Measurements from ENCODE around the gene BCAS3.

Gene BCAS3

DNA sequence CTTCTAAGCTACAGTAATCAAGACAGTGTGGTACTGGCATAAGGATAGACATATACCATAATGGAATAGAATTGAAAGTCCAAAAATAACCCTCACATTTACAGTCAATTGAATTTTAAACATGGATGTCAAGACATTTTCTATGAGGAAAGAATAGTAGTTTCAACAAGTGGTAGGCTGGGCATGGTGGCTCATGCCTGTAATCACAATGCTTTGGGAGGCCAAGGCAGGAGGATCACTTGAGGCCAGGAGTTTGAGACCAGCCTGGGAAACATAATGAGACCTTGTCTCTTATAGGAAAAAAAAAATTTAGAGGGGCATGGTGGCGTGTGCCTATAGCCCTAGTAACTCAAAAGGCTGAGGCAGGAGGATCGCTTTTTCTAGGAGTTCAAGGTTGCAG, 599.2 kb downstream of the BCAS3 start:
- no peak for FAIRE-seq

DNA sequence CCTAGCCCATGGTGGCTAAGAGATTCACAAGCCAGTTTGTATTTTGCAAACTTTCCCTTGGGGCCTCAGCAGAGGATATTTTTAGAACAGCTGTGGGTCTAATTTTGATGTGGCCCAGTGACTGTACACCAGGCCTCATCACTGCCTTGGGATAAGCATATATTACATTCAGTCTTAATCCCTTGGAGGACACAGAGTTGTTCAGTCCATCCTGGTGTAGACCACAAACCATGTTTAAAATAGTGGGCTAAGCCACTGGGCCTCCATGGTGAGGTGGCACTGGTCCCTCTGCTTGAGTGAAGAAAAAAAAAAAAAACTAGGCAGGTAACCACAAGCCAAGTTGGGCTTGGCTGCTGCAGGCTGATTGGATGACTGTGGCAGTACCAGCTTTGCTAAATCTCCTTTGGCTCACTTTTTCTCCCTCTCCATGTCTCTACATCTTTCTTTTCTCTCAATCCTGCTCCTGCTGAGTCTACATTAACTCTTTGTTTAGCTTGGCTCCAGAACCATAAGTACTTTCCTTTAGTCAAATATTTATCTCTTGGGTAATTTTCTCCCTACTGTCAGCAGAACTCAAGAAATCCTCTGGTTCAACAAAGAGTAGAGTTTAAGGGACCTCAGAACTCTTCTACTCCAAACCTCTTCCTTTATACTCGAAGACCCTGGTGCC, 602.0 kb downstream of the BCAS3 start:
- no peak for FAIRE-seq

DNA sequence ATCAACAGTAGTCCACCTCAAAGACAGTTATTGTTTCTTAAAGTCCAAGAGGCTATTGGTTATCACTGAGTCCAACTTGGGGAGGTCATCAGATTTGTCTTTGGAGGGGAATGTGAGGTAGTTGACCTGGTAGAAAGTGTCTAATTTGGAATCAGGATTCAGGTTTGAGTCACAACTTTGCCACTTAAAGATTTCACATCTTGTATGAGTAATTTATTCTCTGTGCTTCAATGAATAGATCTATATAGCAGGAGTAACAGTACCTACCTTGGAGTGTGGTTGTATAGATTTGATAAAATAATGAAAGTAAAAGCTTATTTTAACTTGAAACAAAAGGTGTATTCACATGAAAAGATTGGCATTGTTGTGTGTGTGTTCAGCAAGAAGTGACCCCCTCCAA, 602.7 kb downstream of the BCAS3 start:
- FAIRE-seq, result no peak

DNA sequence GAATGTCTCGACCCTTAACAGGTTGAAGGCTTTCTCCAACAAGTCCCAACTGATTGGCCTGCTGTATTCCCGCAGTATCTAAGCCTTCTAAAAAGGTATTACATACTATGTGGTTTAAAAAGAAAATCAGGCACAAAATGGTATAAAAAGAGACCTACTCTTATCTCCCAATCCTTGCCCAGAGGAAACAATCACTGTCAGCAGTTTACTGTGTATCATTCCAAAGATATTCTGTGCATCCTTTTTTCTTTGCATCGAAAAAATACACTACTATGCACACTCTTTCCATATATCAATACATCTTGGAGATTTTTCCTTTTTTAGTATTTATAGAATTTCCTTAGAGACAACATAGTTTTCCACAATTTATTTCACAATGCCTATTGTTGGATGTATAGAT, 603.2 kb downstream of the BCAS3 start:
- no peak for FAIRE-seq

DNA sequence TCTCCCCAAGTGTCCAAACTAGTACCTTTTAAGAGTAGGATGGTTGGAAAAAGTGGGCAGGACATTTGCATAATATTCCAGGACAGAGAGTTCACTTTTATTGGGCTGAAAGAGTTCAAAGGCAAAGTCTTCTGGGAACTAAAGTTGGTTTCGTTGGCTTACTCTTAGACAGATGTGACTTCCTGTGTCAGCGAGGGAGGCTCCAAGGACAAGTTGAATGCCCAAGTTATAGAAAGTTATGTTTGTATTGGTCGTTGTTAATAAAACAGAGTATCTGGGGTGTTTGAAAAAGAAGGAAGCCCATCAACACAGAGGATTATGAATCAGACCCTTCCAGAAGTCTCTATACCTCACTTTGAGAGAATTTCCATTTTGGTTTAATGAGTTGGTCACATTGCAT, 604.7 kb downstream of the BCAS3 start:
- FAIRE-seq, result no peak

DNA sequence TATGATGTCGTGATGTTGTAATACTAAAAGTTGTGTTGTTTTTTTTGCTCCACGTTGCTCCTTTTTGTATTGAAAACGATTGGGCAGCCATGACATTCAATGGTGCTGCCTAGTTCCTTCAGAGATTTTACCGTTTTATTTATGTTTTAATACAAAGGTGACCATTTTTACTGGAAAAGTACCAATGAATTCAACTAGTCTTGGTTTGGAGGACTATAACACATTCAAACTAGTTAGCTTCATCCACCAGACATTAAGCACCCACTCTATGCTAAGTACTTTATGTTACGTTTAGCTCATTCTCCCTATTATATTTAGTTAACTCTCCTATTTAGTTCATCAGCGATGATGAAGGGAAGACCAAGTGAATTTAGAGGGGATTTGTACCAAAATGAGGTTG, 605.4 kb downstream of the BCAS3 start:
- no peak for FAIRE-seq

DNA sequence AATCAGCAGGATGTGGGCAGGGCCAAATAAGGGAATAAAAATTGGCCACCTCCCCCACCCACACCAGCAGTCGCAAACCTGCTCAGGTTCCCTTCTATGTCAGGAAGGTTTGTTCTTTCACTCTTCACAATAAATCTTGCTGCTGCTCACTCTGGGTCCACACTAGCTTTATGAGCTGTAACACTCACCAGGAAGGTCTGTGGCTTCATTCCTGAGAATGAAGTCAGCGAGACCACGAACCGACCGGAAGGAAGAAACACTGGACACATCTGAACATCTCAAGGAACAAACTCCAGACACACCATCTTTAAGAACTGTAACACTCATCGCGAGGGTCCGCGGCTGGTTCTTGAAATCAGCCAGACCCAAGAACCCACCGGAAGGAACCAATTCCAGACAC, 606.5 kb downstream of the BCAS3 start:
- FAIRE-seq, result no peak

DNA sequence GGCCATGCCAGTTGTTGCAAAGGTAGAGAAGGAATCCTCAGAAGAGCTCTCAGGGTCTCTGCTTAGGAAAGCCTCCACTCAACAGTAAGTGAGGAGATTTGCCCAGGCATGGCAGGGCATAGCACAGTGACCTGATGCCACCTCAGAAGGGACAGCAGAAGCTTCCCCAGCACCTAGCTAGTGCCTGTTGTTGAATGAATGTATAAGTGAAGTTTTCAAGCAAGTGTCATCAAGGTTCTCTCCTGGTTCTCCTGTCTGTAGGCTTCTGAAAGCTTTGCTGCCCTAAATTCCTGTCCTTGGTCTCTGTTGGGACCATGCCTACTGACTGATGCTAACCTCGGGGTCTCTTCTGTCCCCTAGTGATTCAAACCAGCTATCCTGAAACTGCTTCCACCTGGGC, 607.1 kb downstream of the BCAS3 start:
- FAIRE-seq, result no peak

DNA sequence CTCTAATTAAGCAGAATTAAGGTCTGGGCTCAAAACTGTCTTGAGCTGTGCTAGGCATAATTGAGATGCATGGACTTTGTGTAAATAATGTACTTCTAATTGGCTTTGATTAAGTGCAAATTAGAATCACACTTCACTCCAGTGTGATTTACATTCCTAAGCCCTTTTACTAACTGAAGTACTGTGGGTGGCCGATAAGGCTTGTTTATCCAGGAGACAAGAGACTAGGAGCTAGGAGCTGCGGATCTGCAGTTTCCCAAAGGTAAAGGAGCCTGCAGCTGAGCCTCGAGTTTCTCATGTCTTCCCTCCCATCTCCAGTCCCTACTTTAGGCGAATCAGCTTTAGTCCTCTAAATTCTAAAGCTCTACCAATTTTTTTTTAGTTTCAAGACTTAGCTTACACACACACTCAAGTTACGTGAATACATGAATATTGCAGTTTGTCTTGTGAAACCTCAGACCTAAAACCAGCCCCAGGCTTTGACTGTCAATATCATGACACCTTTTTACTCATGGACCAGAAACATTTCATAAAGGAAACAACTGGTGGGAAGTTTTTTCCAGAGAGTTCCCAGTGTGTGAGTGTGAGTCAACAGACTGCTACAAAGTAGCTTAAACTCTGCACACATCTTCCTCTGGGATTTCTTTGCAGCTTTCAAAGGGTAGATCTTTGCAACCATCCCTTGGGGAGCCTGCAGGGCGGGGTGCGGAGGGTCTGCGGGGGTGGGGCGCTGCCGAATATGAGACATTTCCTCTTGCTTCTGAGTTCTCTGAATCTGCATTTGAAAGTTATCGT, 608.1 kb downstream of the BCAS3 start:
- no peak for FAIRE-seq

DNA sequence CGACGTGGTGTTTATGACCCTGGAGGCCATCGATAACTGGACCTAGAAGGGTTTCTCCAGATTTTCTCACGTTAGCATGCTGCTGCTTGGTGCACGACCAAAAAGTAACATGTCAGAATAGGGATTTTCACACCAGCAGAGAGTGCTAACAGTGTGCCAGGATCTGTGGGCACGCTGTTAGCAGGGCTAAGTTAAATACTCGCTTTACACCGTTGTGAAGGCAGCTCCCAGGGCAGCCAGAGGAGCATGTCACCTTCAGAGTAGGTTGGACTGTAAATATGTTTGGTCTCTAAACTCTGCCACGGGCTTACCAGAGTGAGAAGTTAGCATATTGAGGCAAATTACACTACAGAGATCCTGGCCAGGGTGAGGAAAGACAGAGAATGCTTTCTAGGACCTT, 608.8 kb downstream of the BCAS3 start:
- no peak for FAIRE-seq

DNA sequence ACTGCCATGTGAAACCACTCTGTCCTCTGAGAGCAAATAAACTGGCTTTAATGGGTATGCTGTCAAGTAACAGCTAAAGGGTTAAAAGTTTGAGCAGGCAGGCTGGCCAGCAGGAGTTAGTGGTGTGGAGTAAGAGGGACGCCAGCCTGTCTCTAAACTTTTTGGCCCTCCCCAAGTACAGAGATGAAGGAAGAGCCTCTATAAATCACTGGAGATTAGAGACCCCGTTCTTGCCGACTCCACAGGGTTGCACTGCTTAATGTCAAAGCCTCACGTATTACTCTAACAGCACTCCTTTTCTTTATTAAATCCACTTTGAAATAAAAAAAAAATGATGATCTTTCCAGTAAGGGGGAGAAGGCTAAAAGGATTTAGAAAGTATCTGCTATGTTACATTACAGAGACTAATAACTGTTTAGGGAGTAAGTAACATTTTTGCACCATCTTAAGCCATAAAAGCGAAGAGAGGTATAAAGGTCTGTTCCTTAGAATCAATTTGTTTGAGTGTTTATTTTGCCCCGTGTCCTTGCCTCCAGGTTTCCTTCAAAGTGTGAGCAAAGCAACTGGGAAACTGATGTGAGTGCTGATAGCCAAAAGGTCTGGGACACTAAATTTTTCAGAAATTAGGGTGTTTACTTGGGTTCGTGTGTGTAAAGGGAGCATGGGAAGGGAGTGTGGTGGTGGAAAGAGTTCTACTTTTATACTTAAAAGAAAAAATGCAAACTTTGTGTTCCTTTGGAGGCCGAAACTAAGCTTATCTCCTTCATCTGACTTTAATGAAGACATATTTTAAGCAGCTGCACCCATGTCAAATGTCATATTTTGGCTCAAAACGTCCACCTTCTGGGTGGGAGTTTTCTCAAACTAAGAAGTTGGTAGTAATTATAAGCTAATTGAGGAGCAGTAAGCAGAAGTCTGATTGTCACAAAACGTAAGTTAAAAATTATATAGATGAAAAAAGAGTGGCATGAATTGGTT, 612.0 kb downstream of the BCAS3 start:
- no peak for FAIRE-seq

DNA sequence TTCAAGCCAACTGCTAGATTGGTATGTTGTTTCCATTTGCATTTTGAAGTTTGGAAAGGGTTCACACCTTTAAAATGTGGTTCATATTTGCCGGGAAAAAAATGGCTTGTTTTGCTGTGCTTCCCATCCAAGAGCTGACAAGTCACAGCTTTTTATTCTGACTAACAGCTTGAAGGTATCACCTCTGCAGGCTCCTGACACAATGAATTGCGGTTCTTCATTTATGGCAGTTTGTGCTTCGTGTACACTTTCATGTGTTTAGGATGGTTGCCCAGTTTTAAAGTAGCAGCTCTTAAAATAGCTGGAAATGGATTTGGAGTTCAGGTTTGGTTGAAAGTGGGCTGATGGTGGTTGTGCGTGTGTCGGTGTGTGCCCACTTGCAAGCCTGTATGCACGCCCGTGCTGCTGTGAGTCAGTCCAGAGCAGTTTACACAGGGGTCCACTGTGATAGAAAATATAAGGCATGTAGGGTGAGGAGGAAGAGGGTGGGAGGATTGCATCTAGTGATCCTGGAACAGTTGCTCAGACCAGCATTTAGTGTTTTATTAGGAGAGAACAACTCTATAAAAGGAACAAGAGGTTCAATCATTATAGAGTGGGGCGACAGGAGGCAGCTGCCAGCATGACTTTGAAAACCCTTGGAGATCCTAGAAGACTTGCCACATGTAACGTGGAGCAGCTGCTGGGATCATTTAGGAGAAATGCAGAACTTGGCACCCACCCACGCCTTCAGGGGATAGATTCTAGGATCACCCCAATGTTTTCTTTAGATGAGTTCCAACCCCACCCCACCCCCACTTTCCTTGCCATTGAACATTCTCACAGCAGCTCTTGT, 614.0 kb downstream of the BCAS3 start:
- FAIRE-seq, result no peak

DNA sequence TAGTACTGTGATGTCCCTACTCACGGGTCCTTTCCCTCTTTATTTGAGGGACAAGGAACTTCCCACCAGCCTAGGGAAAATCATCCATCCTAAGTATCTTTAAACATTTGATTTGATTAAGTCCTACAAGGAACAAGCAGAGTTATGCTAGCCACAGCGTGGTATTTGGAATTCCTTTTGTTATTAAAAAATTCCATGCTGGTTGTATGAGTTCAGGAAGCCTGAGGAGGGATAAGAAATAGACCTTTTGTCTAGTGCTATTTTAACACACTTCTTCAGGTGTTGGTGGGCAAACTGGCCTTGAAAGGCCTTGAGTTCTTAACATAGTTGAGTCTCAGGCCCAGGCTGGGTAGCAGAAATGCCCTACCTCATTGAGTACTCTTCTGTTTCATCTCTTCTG, 616.6 kb downstream of the BCAS3 start:
- no peak for FAIRE-seq

DNA sequence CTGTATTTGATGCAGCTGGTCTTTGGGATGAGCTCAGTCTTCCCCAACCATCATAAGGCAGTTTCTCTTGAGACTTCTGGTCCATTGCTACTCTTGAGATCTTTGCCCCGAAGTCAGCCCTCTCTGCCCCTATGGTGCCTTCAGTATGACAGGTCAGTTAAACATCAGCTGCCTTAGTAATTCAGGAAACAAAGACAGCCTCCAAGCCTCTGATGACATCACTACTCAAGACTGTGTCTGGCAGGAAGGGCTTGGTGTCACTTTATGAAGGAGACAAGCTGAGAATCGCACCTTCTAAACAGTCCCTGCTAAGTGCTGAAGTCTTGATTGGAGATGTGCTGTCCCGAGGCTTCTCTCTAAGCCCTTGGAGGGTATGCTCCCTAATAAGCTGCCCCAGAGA, 617.1 kb downstream of the BCAS3 start:
- FAIRE-seq, result no peak

DNA sequence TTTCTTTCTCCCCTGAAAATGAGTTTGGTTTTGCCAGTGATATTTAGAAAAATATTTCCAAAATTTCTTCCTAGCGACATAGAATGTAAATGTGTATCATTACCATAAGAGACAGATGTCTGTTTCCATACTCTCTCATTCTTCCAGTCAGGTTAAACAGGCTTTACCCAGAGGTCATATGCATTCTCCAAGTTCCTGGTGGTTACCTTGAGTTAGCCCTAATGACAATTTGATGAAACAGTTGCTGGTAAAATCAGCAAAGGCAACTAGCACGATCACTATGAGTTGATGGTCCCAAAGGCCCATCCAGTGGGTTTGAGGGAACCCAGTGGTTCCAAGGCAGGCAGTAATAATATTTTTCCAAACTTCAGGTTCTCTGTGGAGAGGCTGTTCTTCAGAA, 618.4 kb downstream of the BCAS3 start:
- no peak for FAIRE-seq

DNA sequence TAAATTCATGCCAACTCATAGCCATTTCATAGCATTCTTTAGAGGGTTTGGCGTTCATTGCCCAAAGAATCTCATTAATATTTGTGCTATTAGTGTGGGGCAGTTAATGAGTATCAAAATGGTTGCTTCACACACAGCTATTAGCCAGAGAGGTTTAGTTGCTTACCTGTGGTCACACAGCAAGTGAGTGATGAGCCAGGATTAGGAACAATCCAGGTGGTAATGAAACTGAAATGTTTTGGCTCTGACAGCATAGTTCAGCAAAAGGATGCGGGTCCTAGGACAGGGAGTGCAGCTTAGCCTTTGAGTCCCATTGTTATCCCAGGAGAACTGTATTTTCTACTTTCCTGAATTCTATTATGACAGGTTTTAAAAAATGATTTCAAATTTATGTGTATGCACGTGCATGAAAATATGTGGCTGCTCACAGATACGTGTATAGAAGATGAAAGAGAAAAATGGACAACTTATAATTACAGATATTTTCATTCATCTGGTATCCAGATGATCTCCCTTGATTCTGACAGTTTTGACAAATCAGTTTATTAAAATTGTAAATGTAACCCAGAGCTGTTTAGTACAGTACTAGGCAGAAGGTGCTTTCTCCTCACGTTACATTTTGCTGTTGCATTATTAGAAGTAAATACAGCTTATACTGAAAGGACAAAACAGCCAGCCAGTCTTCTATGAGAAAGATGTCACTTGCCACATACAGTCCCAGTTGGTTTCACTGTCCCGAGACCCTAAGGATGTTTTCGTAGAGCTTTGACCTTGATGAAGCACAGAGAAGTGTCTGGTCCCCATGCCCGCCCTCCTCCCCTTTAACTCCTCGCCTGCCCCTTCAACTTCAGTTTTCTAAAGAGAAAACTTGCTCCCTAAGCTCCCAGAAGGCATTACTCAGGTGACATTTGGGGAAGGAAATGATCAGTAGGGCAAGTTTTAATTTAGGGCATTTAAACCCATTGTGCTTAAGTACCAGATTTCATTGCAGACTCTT, 622.2 kb downstream of the BCAS3 start:
- no peak for FAIRE-seq

DNA sequence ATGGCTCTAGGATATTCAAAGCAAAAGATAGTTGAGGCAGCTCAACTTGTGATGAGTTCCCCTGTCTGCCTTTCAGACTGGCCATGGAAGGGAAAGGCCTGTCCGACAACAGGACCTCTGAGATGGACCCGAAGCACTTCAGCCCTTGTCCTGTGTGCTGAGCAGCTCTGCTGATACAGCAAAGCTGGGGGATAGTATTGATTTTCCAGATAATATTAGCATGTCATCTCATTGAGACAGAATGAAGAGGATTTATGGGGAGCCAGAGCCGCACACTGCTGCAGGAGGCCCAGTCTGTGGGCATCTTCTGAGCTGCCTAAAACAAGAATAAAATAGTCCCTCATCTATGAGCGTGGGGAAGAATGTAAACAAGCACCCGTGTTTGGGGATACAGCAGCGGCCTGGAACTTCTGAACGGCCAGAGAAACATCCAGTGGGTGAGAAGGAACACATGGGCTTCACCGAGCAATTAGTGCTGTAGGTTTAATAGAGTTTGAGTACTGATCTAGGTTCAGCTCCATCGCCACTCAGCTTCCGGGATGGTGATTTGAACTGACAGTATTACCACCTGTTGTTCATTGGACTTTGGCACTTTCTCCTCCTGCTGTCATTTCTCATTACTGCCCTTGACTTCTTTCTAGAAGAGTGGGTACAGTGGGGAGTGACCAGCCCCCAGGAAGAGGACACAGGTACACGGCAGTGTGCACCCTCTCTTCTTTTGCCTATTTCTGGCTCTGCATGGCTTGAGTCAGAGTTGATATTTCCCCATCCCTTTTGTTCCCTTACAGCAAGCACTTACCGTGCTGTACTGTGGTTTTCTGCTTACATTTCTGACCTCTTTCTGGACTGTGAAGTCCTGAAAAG, 625.5 kb downstream of the BCAS3 start:
- no peak for FAIRE-seq

DNA sequence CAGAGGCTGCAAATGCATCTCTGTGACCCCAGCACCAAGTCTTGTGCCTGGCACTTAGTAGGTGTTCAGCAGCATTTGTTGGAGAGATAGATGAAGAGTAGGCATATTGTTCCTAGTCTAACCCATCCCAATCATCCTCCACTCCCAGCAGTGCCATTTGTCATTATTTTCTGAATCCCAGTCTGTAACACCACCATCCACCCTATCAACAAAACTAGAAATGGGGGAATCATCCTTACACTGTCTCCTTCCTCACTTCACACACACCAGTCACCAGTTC, 626.1 kb downstream of the BCAS3 start:
- FAIRE-seq, result no peak

DNA sequence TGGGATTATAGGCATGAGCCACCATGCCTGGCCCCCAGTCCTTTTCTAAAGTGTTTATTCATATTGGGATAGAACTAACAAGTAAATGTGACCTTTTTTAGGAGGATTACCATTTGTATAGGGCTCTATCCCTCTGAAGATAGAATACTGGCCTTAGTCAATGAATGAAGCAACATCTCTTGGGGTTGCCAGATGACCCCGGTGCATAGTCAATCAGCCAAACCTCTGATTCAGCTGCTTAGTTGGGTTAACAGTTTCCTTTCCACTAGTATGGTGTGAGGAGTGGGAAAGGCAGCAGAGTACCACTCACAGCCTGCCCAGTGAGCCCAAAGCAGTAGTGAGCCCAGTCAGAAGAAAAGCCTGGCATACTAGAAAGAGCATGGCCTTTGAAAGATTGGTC, 627.4 kb downstream of the BCAS3 start:
- FAIRE-seq, result no peak

DNA sequence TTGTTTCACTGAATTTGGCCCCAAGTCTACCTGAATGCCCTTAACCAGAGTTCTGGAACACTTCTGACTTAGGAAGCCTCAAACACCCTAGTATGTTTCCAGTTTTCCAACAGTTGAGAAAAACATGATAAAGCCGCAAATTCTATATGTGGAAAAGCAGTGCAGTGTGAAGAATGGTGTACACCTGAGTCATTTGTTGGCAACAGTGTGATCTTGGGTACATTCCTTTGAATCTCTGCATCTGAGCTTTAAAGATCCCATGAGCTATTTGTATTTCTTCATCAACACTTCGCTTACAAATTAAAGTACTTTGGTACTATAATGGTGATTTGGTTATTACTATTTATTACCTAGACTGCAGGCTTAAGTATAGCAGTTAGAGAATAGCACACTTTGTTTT, 628.4 kb downstream of the BCAS3 start:
- FAIRE-seq, result no peak

Data from islet of Langerhans (tissue), 1 donor.